Osteocyte (in vitro differentiated cells): Measurements from ENCODE around the gene SLC19A2. TPM values are rescaled to one million over a fixed set of nuclear protein-coding genes. Genes with fewer than 3 reads are reported as not detected.
"Not testable (repeated sequence)": the region's sequence is repeated elsewhere in the genome, so short reads cannot be mapped to it uniquely, and the experiment has no call there.

Experiments
- DNase-seq: peaks from one replicate; pipeline ENCODE4 v3.0.0; 2021; ENCODE audit warnings: mixed read lengths; ENCODE audit not compliant: unreplicated experiment; ENCODE audit errors: extremely low spot score
- H3K27ac Mint-ChIP-seq: one replicate; pipeline ENCODE4 v1.8.0; 2021; ENCODE audit warnings: mild to moderate bottlenecking, mixed read lengths; ENCODE audit not compliant: unreplicated experiment
- H3K27me3 Mint-ChIP-seq: one replicate; pipeline ENCODE4 v1.8.0; 2021; ENCODE audit warnings: mixed read lengths; ENCODE audit not compliant: unreplicated experiment
- H3K36me3 Mint-ChIP-seq: one replicate; pipeline ENCODE4 v1.8.0; 2021; ENCODE audit warnings: mixed read lengths; ENCODE audit not compliant: unreplicated experiment
- H3K4me1 Mint-ChIP-seq: one replicate; pipeline ENCODE4 v1.8.0; 2021; ENCODE audit warnings: mixed read lengths; ENCODE audit not compliant: unreplicated experiment
- H3K4me3 Mint-ChIP-seq: one replicate; pipeline ENCODE4 v1.8.0; 2021; ENCODE audit warnings: mild to moderate bottlenecking, moderate library complexity, mixed read lengths; ENCODE audit not compliant: unreplicated experiment
- H3K9me3 Mint-ChIP-seq: one replicate; pipeline ENCODE4 v1.8.0; 2021; ENCODE audit warnings: mixed read lengths; ENCODE audit not compliant: unreplicated experiment
- total RNA-seq: library from RNA; stranded (reverse); gene quantifications from 2 replicates; pipeline ENCODE4 v1.2.1, GENCODE V29; 2021
- TF ChIP-seq, protein P1 (sequence below): fragments of 200-600 bp; sonication (generic); IDR thresholded peaks from 2 replicates; pipeline ENCODE4 v1.5.0; 2021; ENCODE audit warnings: antibody characterized with exemption, mild to moderate bottlenecking, moderate library complexity

The SLC19A2 gene
- total RNA-seq, 1 donor from 2014 or later: 3.9 TPM

DNA sequence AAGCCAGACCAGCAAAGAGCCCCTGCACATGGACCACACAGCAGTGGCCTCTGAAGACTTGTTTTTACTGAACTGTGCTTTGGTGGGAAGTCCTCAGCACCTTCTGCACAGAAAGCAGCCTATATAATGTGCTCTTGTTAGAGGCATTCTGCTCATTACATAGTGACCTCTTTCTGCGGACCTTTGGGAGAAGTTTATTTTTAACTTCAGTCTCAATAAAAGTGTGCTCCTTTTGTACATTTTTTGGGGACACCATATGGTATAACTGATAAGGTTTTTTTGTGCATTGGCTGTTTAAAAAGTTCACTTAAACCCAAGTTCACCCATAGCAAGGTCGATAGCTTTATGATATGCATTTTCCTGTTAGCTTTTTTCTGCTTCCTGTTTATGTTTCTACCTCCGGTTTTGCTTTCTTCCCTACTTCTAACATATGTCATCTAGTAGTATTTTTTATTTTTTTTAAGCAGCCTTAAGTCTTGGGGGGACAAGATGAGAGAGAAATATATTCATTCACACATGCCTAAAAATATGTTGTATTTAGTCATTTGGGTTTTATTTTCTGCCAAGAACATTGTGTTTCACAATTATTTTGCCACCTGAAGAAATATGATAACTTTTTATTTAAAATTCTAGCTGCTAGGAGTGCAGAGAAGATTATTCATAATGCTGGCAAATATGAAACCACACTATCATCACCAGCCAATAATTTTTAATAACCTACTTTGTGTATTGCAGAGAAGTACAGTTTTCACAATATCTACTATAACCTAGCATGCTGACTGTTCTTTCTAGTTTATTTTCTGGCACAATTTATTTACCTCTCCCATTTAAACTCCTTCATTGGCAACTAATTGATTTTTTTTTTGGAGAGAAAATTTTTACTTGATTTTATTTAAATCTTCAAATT lies 22.9 kb upstream of the SLC19A2 start:
- no peaks in the 10 kb centered on the region for H3K36me3 Mint-ChIP-seq
- no peak overlapping the region for H3K27ac Mint-ChIP-seq
- H3K4me3 Mint-ChIP-seq: no peak overlapping the region
- H3K4me1 Mint-ChIP-seq: no peaks in the 10 kb centered on the region
- peaks cover 36% of the 10 kb centered on the region for H3K27me3 Mint-ChIP-seq
- no peaks in the 10 kb centered on the region for H3K9me3 Mint-ChIP-seq
- no peak for DNase-seq
- TF ChIP-seq, protein P1, sequence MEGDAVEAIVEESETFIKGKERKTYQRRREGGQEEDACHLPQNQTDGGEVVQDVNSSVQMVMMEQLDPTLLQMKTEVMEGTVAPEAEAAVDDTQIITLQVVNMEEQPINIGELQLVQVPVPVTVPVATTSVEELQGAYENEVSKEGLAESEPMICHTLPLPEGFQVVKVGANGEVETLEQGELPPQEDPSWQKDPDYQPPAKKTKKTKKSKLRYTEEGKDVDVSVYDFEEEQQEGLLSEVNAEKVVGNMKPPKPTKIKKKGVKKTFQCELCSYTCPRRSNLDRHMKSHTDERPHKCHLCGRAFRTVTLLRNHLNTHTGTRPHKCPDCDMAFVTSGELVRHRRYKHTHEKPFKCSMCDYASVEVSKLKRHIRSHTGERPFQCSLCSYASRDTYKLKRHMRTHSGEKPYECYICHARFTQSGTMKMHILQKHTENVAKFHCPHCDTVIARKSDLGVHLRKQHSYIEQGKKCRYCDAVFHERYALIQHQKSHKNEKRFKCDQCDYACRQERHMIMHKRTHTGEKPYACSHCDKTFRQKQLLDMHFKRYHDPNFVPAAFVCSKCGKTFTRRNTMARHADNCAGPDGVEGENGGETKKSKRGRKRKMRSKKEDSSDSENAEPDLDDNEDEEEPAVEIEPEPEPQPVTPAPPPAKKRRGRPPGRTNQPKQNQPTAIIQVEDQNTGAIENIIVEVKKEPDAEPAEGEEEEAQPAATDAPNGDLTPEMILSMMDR: no peak

DNA sequence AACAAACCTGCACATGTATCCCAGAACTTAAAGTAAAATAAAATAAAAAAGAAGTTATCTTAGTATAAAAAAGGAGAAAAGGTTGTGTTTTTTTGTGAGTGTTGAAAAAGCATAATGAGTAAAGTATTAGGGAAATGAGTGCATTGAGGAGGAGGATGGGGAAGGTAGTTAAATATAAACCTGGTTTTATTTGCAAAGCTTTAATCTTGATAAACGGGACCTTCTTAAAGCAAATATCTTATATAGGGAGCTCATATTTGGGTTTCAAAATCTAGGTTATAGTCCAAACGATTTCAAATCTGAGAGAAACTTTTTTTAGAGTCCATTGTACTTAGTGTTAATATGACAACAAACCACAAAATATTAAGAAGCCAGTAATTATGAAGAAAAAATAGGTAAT lies 21.7 kb upstream of the SLC19A2 start:
- Mint-ChIP-seq H3K36me3 (no peaks in the 10 kb centered on the region), H3K9me3 (no peaks in the 10 kb centered on the region), H3K4me1 (no peaks in the 10 kb centered on the region), H3K27ac (no peak overlapping the region), H3K27me3 (peaks cover 29% of the 10 kb centered on the region), H3K4me3 (no peak overlapping the region)
- TF ChIP-seq, protein P1: no peak
- DNase-seq: no peak

DNA sequence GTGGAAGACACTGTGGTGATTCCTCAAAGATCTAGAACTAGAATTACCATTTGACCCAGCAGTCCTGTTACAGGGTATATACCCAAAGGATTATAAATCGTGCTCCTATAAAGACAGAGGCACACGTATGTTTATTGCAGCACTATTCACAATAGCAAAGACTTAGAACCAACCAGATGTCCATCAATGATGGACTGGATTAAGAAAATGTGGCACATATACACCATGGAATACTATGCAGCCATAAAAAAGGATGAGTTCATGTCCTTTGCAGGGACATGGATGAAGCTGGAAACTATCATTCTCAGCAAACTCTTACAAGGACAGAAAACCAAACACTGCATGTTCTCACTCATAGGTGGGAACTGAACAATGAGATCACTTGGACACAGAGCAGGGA lies 17.9 kb upstream of the SLC19A2 start:
- peaks cover 41% of the 10 kb centered on the region for H3K27me3 Mint-ChIP-seq
- not testable (repeated sequence) for H3K4me3 Mint-ChIP-seq, H3K27ac Mint-ChIP-seq, H3K9me3 Mint-ChIP-seq, H3K4me1 Mint-ChIP-seq, H3K36me3 Mint-ChIP-seq, DNase-seq

DNA sequence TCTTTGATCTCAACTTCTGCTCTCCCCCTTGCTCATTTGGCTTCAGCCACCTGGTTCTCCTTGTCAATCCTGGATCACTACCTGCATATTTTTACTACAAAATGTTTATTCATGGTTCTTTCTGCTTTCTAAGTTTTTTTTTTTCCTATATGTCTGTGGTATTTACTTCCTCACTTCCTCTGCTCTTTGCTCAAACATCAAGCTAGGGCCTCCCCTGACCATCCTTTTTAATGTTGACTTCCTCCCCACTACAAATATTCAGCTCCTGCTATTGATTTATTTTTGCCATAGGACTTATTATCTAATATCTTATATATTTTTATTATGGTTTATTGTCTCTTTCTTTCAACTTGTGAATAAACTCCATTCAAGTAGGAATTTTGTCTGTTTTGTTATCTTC lies 14.1 kb upstream of the SLC19A2 start:
- Mint-ChIP-seq H3K9me3 (no peaks in the 10 kb centered on the region), H3K4me1 (no peaks in the 10 kb centered on the region), H3K27me3 (peaks cover 41% of the 10 kb centered on the region), H3K27ac (no peak overlapping the region), H3K36me3 (no peaks in the 10 kb centered on the region), H3K4me3 (no peak overlapping the region)
- no peak for DNase-seq
- TF ChIP-seq, protein P1: no peak

DNA sequence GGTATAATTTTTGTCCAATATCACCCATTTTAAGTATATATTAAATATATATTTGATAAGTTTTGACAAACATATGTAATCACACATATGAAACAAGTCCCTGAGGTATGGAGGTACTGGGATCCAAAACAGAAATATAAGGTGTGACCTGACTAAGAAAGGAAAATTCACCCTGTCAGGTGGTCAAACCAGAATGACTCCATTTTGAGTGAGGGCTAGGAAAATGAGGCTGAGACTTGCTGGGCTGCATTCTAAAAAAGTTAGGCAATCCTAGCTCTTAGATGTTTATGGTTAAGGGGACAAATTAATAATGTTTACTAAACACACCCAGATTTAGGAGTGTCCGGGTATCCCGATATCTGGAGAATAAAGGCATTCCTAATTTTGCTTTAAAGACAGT lies 11.6 kb upstream of the SLC19A2 start:
- no peak for DNase-seq
- H3K36me3 Mint-ChIP-seq: no peaks in the 10 kb centered on the region
- peaks cover 51% of the 10 kb centered on the region for H3K27me3 Mint-ChIP-seq
- no peak overlapping the region for H3K4me3 Mint-ChIP-seq
- no peak overlapping the region for H3K27ac Mint-ChIP-seq
- TF ChIP-seq, protein P1: no peak
- H3K9me3 Mint-ChIP-seq: no peaks in the 10 kb centered on the region
- H3K4me1 Mint-ChIP-seq: no peaks in the 10 kb centered on the region
